Glutamatergic neuron (in vitro differentiated cells): ENCODE data around the gene RETREG2. TPM values are rescaled to one million over a fixed set of nuclear protein-coding genes. Genes with fewer than 3 reads are reported as not detected.

Experiments
- DNase-seq: peaks from one replicate; pipeline ENCODE4 v3.0.0; 2022
- H3K27ac Mint-ChIP-seq: one replicate; pipeline ENCODE4 v1.8.0; 2020; ENCODE audit warnings: mild to moderate bottlenecking, mixed read lengths, inconsistent platforms; ENCODE audit not compliant: unreplicated experiment
- H3K27me3 Mint-ChIP-seq: one replicate; pipeline ENCODE4 v1.8.0; 2020; ENCODE audit warnings: mild to moderate bottlenecking, moderate library complexity, mixed read lengths, inconsistent platforms; ENCODE audit not compliant: unreplicated experiment
- H3K36me3 Mint-ChIP-seq: one replicate; pipeline ENCODE4 v1.8.0; 2020; ENCODE audit warnings: mild to moderate bottlenecking, mixed read lengths, inconsistent platforms; ENCODE audit not compliant: unreplicated experiment
- H3K4me1 Mint-ChIP-seq: one replicate; pipeline ENCODE4 v1.8.0; 2020; ENCODE audit warnings: mild to moderate bottlenecking, low read depth, mixed read lengths, inconsistent platforms; ENCODE audit not compliant: unreplicated experiment
- H3K4me3 Mint-ChIP-seq: one replicate; pipeline ENCODE4 v1.8.0; 2020; ENCODE audit warnings: mild to moderate bottlenecking, mixed read lengths, inconsistent platforms; ENCODE audit not compliant: unreplicated experiment
- H3K9me3 Mint-ChIP-seq: one replicate; pipeline ENCODE4 v1.8.0; 2020; ENCODE audit warnings: mild to moderate bottlenecking, moderate library complexity, mixed read lengths, inconsistent platforms; ENCODE audit not compliant: unreplicated experiment
- total RNA-seq: library from RNA; stranded (reverse); fragmentation: NEBNext Ultra II Directional; extraction: Animal tissue kit (Norgen Biotek cat#: 25700); gene quantifications from one replicate; pipeline ENCODE4 v1.2.1, GENCODE V29; 2021; ENCODE audit not compliant: unreplicated experiment
- TF ChIP-seq, protein P1 (sequence below): fragments of 200-600 bp; sonication (generic); IDR thresholded peaks from one replicate; pipeline ENCODE4 v1.5.0; 2021; ENCODE audit not compliant: partially characterized antibody, unreplicated experiment

Gene RETREG2
- total RNA-seq, 1 donor from 2014 or later, result 167 TPM

DNA sequence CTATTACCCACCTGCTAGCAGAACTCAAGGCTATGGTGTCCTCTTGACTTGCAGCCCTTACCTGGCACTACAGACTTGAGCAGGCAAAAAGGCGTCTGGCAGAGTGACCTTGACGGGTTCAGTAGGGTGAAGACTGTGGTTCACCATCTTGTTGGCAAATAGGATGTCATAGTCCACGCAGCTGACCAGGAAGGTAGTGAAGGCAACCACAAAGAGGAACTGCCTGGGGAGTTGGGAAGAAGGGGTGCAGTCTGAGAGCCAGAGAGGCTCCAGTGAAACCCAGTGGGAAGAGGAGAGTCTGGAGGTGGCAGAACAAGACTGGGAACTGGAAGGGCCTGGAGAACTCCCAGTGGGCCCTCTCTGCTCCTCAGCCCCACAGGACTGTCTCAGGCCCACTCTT lies 47.3 kb downstream of the RETREG2 start:
- peaks cover 11% of the 10 kb centered on the region for H3K27me3 Mint-ChIP-seq
- H3K4me3 Mint-ChIP-seq, result no peak overlapping the region
- H3K36me3 Mint-ChIP-seq, result peaks cover 5% of the 10 kb centered on the region
- no peak for DNase-seq
- no peak overlapping the region for H3K27ac Mint-ChIP-seq
- TF ChIP-seq, protein P1, sequence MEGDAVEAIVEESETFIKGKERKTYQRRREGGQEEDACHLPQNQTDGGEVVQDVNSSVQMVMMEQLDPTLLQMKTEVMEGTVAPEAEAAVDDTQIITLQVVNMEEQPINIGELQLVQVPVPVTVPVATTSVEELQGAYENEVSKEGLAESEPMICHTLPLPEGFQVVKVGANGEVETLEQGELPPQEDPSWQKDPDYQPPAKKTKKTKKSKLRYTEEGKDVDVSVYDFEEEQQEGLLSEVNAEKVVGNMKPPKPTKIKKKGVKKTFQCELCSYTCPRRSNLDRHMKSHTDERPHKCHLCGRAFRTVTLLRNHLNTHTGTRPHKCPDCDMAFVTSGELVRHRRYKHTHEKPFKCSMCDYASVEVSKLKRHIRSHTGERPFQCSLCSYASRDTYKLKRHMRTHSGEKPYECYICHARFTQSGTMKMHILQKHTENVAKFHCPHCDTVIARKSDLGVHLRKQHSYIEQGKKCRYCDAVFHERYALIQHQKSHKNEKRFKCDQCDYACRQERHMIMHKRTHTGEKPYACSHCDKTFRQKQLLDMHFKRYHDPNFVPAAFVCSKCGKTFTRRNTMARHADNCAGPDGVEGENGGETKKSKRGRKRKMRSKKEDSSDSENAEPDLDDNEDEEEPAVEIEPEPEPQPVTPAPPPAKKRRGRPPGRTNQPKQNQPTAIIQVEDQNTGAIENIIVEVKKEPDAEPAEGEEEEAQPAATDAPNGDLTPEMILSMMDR, result no peak
- peaks cover 6% of the 10 kb centered on the region for H3K9me3 Mint-ChIP-seq
- peaks cover 14% of the 10 kb centered on the region for H3K4me1 Mint-ChIP-seq

DNA sequence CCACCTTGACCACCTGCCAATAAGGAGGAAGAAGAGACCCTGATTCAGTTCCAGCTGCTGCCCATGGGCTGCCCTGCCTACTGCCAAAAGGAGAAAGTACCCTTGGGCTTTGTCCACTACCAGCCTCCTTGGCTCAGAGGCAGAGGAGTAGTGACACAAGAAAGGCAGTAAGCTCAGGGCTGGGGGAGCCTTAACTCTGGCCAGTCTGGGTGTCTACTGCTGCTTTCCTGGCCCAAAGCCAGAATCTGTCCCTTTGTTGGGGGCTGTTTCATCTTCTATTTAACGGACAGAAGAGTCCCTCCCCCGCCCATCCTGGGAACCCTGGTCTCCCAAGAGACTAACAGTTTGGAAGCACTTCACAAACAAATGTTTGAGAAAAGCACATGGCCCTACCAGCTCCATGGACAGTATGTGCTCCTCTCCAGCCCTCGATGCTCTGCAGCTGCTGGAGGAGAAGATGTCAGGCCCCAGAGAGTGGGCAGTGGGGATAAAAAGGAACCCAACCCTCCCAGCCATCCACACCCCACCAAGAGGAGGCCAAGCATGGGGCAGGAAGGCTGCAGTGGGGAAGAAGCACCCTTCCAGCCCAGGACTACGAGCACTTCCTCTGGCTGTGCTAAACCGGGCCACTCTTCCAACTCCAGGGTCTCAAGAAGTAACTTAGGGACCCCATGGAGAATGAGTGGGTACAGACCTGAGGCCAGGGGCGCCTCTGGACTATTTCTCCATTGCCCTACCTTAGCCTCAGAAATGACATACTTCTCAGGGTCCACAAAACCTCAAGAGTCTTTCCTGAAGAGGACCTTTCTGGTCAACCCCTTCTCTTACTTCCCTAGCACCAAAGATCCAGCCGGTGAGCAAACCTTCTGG lies 50.2 kb downstream of the RETREG2 start:
- H3K4me3 Mint-ChIP-seq, result peak overlapping the region; percentile 86
- H3K27me3 Mint-ChIP-seq, result peaks cover 5% of the 10 kb centered on the region
- H3K9me3 Mint-ChIP-seq, result peaks cover 6% of the 10 kb centered on the region
- H3K36me3 Mint-ChIP-seq, result no peaks in the 10 kb centered on the region
- TF ChIP-seq, protein P1, result no peak
- H3K27ac Mint-ChIP-seq, result peak overlapping the region; percentile 33
- peaks cover 15% of the 10 kb centered on the region for H3K4me1 Mint-ChIP-seq
- no peak for DNase-seq

DNA sequence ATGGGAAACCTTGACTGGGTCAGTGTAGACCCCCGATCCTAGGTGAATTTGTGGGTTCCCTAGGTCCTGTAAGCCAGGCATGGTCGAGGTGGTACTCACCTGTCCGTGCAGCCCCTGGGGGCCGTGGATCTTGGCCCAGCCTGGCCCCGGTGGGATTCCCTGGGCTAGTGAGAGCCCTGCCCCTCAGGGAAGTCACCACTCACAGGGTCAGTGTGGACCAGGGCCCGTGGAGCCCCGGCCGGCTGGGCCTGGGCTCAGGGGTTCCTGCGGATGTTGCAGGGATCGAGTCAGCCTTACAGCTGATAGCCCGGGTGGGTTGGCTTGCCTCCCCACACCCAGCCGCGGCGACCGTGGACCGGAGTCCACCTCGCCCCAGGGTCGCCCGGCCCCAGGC lies 50.8 kb downstream of the RETREG2 start:
- peak; percentile 24 for DNase-seq
- Mint-ChIP-seq H3K4me1 (peaks cover 15% of the 10 kb centered on the region), H3K36me3 (no peaks in the 10 kb centered on the region), H3K27ac (no peak overlapping the region), H3K4me3 (peak overlapping the region; percentile 86), H3K9me3 (peaks cover 6% of the 10 kb centered on the region), H3K27me3 (peaks cover 5% of the 10 kb centered on the region)
- TF ChIP-seq, protein P1, result no peak

DNA sequence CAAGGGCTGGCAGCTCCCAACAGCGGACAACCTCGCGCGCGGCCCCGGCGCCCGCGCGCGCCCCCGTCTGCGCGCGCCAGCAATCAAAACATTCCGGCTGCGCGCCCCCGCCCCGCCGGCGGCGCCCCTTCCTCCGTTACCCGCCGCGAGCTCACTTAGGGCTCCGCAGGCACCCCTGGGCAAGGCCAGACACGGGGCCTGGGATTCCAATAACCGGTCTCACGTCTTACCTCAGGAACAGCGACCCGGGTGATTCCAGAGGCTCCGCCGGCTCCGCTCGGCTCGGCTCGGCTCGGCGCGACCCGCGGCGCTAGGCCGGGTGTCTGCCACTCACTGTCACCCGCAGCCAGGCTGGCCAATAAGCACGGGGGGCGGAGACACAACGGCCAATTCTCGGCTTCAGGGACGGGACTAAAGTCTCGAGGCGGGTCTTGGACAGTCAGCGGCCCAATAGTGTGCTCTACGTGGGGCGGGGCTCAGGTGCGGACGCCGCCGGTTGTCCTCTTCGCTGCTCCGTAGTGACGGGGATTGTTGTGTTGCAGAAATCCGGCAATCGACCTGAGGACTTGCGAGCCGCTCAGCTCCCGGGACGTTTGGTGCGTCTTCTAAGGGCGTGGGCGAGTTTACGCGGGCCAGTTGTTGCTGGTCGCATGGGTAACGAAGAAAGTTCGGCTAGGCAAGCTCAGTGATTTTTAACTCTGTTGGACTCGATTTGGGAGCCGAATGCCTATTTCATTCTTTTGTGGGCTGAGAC lies 51.4 kb downstream of the RETREG2 start, which contains the start of the genes ANKZF1 and ATG9A:
ANKZF1 (plus strand) TSS at position 502 of the 754 bp plus-strand sequence. CDS start 452 bp downstream, outside the sequence.
ATG9A (minus strand) TSS at position 332 of the 754 bp plus-strand sequence. CDS start 1,612 bp downstream, outside the sequence.
- Mint-ChIP-seq H3K4me3 (peak within 1 kb of the TSS; percentile 100), H3K27ac (peak within 1 kb of the TSS; percentile 97), H3K36me3 (no peaks in the 10 kb centered on the region), H3K4me1 (peaks cover 15% of the 10 kb centered on the region), H3K27me3 (peaks cover 5% of the 10 kb centered on the region), H3K9me3 (peaks cover 6% of the 10 kb centered on the region)
- peak; percentile 98 for DNase-seq
- TF ChIP-seq, protein P1, result no peak
